GM06990 (cell line): ENCODE data around the gene RAB11FIP5.

Experiments
- DNase-seq: peaks from one replicate; pipeline ENCODE4 v3.0.0-alpha.2; 2011; ENCODE audit not compliant: insufficient read length; ENCODE audit errors: extremely low read depth
- H3K27me3 ChIP-seq: replicated peaks from 2 replicates; pipeline ENCODE4 v1.6.0; 2011; ENCODE audit warnings: low read length; ENCODE audit not compliant: control insufficient read depth, insufficient read depth
- H3K36me3 ChIP-seq: 2 replicates; pipeline ENCODE4 v1.5.1; 2011; ENCODE audit warnings: low read length; ENCODE audit not compliant: control insufficient read depth, insufficient read depth
- H3K4me3 ChIP-seq: replicated peaks from 2 replicates; pipeline ENCODE4 v1.5.1; 2011; ENCODE audit warnings: low read depth, mild to moderate bottlenecking, control low read depth, low read length
- TF ChIP-seq, protein P1 (sequence below): IDR thresholded peaks from 2 replicates; pipeline ENCODE4 v1.5.1; 2011; ENCODE audit warnings: low read length, control low read depth, mild to moderate bottlenecking, inconsistent platforms; ENCODE audit not compliant: insufficient read depth, poor library complexity, severe bottlenecking

RAB11FIP5 gene

GRCh38 chr2:73107211-73107926 lies 5.4 kb downstream of the RAB11FIP5 start:
- TF ChIP-seq, protein P1, sequence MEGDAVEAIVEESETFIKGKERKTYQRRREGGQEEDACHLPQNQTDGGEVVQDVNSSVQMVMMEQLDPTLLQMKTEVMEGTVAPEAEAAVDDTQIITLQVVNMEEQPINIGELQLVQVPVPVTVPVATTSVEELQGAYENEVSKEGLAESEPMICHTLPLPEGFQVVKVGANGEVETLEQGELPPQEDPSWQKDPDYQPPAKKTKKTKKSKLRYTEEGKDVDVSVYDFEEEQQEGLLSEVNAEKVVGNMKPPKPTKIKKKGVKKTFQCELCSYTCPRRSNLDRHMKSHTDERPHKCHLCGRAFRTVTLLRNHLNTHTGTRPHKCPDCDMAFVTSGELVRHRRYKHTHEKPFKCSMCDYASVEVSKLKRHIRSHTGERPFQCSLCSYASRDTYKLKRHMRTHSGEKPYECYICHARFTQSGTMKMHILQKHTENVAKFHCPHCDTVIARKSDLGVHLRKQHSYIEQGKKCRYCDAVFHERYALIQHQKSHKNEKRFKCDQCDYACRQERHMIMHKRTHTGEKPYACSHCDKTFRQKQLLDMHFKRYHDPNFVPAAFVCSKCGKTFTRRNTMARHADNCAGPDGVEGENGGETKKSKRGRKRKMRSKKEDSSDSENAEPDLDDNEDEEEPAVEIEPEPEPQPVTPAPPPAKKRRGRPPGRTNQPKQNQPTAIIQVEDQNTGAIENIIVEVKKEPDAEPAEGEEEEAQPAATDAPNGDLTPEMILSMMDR: no peak
- DNase-seq: no peak
- Histone ChIP-seq H3K36me3 (no peaks in the 10 kb centered on the region), H3K27me3 (peaks cover 2% of the 10 kb centered on the region), H3K4me3 (no peak overlapping the region)

- Histone ChIP-seq H3K27me3 (peaks cover 2% of the 10 kb centered on the region), H3K4me3 (no peak overlapping the region), H3K36me3 (no peaks in the 10 kb centered on the region)
- no peak for DNase-seq
- TF ChIP-seq, protein P1: no peak
These were observed 6.0 kb downstream of the RAB11FIP5 start for GRCh38 chr2:73106791-73107190.

- TF ChIP-seq, protein P1: no peak
- H3K27me3 ChIP-seq: no peaks in the 10 kb centered on the region; the same call in 1 of the 2 replicates
- no peak overlapping the region for H3K4me3 ChIP-seq
- DNase-seq: no peak
- H3K36me3 ChIP-seq: no peaks in the 10 kb centered on the region
These were observed 7.2 kb downstream of the RAB11FIP5 start for GRCh38 chr2:73105511-73105971.

DNA sequence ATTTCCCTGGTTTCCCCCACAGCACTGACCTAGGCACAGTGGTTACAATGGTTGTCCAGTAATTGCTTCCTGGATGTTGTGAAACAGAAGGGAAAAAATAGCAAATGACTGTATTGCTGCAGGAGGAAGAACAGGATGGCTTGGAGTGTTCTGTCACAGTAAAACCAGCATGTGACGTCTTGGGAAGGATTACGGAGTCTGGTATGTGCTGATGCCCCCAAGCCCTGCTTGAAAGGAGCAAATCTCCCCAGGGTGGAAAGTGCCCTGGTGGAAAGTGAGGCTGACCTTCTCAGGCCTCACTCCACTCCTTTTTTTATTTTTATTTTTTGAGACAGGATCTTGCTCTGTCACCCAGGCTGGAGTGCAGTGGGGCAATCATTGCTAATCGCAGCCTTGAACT lies 7.8 kb downstream of the RAB11FIP5 start:
- Histone ChIP-seq H3K4me3 (no peak overlapping the region), H3K27me3 (no peaks in the 10 kb centered on the region; the same call in 1 of the 2 replicates), H3K36me3 (no peaks in the 10 kb centered on the region)
- no peak for DNase-seq
- TF ChIP-seq, protein P1: no peak

GRCh38 chr2:73103018-73103542 lies 9.7 kb downstream of the RAB11FIP5 start:
- TF ChIP-seq, protein P1: no peak
- Histone ChIP-seq H3K36me3 (no peaks in the 10 kb centered on the region), H3K27me3 (no peaks in the 10 kb centered on the region; the same call in 1 of the 2 replicates), H3K4me3 (no peak overlapping the region)
- DNase-seq: no peak
